Measurements from ENCODE around the gene SLC4A11. TPM values are rescaled to one million over a fixed set of nuclear protein-coding genes. Genes with fewer than 3 reads are reported as not detected.

The SLC4A11 gene
- total RNA-seq, 1 experiment from 2014 or later: 1.1 TPM

DNA sequence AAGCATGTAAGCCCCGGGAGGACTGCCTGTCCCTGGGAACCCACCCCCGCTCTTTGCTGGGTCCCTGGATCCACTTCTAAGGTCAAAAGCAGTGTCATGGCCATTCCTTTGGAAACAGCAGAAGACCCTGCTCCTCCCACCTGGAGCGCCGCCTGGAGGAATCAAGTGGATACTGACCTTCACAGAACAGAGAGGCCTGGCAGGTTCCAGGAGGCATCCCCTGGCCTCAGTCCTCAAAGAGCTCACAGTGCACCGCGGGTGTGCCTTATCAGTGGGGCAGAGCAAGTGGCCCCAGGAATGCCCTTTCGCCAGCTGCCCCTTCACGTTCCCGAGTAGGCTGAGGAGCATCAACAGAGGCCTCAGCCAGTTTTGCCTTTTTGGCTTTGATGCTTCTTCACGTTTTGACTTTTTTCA is 11.1 kb upstream of the SLC4A11 start:
- Histone ChIP-seq H3K27me3 (replicated peaks; ENCODE audit: insufficient read depth, low read depth, low read length, poor library complexity) (no peaks in the 10 kb centered on the region), H3K36me3 (ENCODE audit: insufficient read depth, low read length, poor library complexity, severe bottlenecking) (no peaks in the 10 kb centered on the region), H3K4me1 (ENCODE audit: insufficient read depth, low read length, poor library complexity, severe bottlenecking) (peaks cover 10% of the 10 kb centered on the region), H3K4me3 (ENCODE audit: low read depth, low read length, poor library complexity, severe bottlenecking) (no peak overlapping the region), H3K27ac (ENCODE audit: low read depth, low read length, poor library complexity, severe bottlenecking) (no peak overlapping the region), H3K9me3 (ENCODE audit: low read depth, low read length, poor library complexity, severe bottlenecking) (no peaks in the 10 kb centered on the region)
- intact Hi-C loops (cut with micrococcal nuclease; ENCODE audit: unreplicated experiment): no loop called here
- ChIA-PET CTCF (interaction anchor here (1.2 kb wide), 1 partner anchor 27 kb away, joined by 3 read pairs; no protein-coding TSS in a partner anchor), POLR2A (ENCODE audit: low non-redundant PET) (no interaction called here)
- TF ChIP-seq EZH2 (IDR thresholded peaks at IDR 0.05; ENCODE audit: borderline replicate concordance, low read depth, low read length, poor library complexity, severe bottlenecking): no peak
- TF ChIP-seq, protein P1, sequence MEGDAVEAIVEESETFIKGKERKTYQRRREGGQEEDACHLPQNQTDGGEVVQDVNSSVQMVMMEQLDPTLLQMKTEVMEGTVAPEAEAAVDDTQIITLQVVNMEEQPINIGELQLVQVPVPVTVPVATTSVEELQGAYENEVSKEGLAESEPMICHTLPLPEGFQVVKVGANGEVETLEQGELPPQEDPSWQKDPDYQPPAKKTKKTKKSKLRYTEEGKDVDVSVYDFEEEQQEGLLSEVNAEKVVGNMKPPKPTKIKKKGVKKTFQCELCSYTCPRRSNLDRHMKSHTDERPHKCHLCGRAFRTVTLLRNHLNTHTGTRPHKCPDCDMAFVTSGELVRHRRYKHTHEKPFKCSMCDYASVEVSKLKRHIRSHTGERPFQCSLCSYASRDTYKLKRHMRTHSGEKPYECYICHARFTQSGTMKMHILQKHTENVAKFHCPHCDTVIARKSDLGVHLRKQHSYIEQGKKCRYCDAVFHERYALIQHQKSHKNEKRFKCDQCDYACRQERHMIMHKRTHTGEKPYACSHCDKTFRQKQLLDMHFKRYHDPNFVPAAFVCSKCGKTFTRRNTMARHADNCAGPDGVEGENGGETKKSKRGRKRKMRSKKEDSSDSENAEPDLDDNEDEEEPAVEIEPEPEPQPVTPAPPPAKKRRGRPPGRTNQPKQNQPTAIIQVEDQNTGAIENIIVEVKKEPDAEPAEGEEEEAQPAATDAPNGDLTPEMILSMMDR (conservative IDR thresholded peaks at IDR 0.05; ENCODE audit: low read depth, low read length): 0 out of 2 replicates have a peak, but pooled peaks have one; percentile 28
- BruUV-seq (replicated peaks): no TSS peak
- DNase-seq (ENCODE audit: low spot score): no peak

DNA sequence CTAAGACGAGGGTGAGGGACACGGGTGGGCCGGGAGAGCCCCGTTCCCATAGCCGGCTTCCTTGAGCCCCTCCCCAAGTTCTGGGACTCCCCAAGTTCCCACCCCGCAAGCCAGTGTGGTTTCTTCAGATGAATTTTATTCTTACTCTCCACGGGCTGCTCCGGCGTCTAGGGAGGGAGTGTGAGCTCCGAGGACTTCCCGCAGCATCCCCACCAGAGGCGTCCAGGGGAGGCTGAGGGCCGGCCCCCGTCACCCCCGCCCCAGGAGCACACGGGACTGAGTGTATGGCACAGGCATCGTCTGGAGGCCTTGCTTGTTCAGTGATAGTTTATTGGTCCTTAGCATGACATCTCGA is 10.0 kb upstream of the SLC4A11 start:
- no peaks in the 10 kb centered on the region for H3K36me3 ChIP-seq (ENCODE audit: insufficient read depth, low read length, poor library complexity, severe bottlenecking)
- H3K27ac ChIP-seq (ENCODE audit: low read depth, low read length, poor library complexity, severe bottlenecking): no peak overlapping the region
- no TSS peak for BruUV-seq (replicated peaks)
- no peaks in the 10 kb centered on the region for H3K27me3 ChIP-seq (replicated peaks; ENCODE audit: insufficient read depth, low read depth, low read length, poor library complexity)
- intact Hi-C loops (cut with micrococcal nuclease; ENCODE audit: unreplicated experiment): no loop called here
- no peak for DNase-seq (ENCODE audit: low spot score)
- H3K4me3 ChIP-seq (ENCODE audit: low read depth, low read length, poor library complexity, severe bottlenecking): peak overlapping the region; percentile 28
- H3K9me3 ChIP-seq (ENCODE audit: low read depth, low read length, poor library complexity, severe bottlenecking): no peaks in the 10 kb centered on the region
- H3K4me1 ChIP-seq (ENCODE audit: insufficient read depth, low read length, poor library complexity, severe bottlenecking): peaks cover 10% of the 10 kb centered on the region
- ChIA-PET POLR2A (ENCODE audit: low non-redundant PET) (interaction anchor here (0.5 kb wide), 1 partner anchor 856 kb away, joined by 3 read pairs; no protein-coding TSS in a partner anchor), CTCF (interaction anchor here (1.2 kb wide), 1 partner anchor 28 kb away, joined by 3 read pairs; no protein-coding TSS in a partner anchor)
- no peak for TF ChIP-seq EZH2 (IDR thresholded peaks at IDR 0.05; ENCODE audit: borderline replicate concordance, low read depth, low read length, poor library complexity, severe bottlenecking)
- TF ChIP-seq, protein P1 (conservative IDR thresholded peaks at IDR 0.05; ENCODE audit: low read depth, low read length): no peak

DNA sequence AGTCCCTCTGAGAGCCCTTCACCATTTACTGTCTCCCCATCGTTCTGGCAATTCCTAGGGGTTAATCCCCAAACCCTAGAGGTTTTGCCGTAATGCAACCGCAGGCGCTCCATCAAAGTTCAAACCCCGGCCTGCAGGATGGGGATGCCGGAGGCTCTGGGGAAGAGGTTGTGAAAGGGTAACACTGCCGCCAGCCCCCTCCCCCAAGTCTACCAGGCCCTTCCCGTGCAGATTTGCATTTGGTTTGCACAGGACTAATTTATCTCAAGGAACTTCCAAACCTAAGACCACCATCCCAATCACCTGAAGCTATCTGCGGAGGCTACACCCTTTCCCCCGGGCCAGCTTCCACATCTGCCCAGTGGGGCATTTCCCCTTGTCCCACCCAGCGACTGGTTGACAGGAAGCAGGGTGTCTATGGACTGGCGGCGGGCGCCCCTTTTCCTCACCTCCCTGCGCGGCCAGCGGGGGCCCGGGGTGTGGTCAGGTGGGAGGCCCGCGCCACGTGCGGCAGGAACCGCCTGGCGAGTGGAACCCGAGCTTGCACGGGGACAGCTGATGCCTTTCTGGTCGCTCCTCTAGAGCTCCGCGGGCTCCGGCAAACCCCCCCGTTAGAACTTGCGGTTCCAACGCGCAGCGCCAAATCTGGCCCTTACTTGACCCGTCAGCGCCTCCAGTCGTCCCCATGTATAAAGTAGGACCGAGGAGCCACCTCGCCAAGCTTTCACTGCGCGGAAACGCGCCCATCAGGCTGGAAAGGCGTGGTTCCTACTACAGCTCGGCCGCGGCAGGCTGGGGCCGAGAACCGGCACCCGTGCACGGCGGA is 9.4 kb upstream of the SLC4A11 start:
- Histone ChIP-seq H3K4me3 (ENCODE audit: low read depth, low read length, poor library complexity, severe bottlenecking) (peak overlapping the region; percentile 28), H3K9me3 (ENCODE audit: low read depth, low read length, poor library complexity, severe bottlenecking) (no peaks in the 10 kb centered on the region), H3K27ac (ENCODE audit: low read depth, low read length, poor library complexity, severe bottlenecking) (no peak overlapping the region), H3K27me3 (replicated peaks; ENCODE audit: insufficient read depth, low read depth, low read length, poor library complexity) (no peaks in the 10 kb centered on the region), H3K4me1 (ENCODE audit: insufficient read depth, low read length, poor library complexity, severe bottlenecking) (peaks cover 10% of the 10 kb centered on the region), H3K36me3 (ENCODE audit: insufficient read depth, low read length, poor library complexity, severe bottlenecking) (no peaks in the 10 kb centered on the region)
- intact Hi-C loops (cut with micrococcal nuclease; ENCODE audit: unreplicated experiment): no loop called here
- TF ChIP-seq EZH2 (IDR thresholded peaks at IDR 0.05; ENCODE audit: borderline replicate concordance, low read depth, low read length, poor library complexity, severe bottlenecking): no peak
- TF ChIP-seq, protein P1 (conservative IDR thresholded peaks at IDR 0.05; ENCODE audit: low read depth, low read length): no peak
- peak; percentile 32 for DNase-seq (ENCODE audit: low spot score)
- BruUV-seq (replicated peaks): no TSS peak
- CTCF ChIA-PET: interaction anchor here (1.2 kb wide), 1 partner anchor 28 kb away, joined by 3 read pairs; no protein-coding TSS in a partner anchor
- POLR2A ChIA-PET (ENCODE audit: low non-redundant PET): no interaction called here

Data from A673 (cell line).